GM18502 (cell line): Measurements from ENCODE around the gene ST6GAL1.
"Not testable (repeated sequence)": the region's sequence is repeated elsewhere in the genome, so short reads cannot be mapped to it uniquely, and the experiment has no call there.

Experiments
- ATAC-seq: cut with Tn5 transposase; IDR thresholded peaks from one replicate; pipeline ENCODE4 v1.9.1; 2021; ENCODE audit warnings: mild to moderate bottlenecking; ENCODE audit not compliant: unreplicated experiment, poor library complexity

The ST6GAL1 gene

GRCh38 chr3:187039723-187040414 is 109.5 kb downstream of the ST6GAL1 start:
- peak; percentile 30 for ATAC-seq

- no peak for ATAC-seq
Observed at GRCh38 chr3:187040516-187041361, 110.4 kb downstream of the ST6GAL1 start.

- ATAC-seq: peak; percentile 58
Observed at GRCh38 chr3:187041362-187042307, 111.3 kb downstream of the ST6GAL1 start.

- ATAC-seq: no peak
Observed at GRCh38 chr3:187042346-187042745, 112.0 kb downstream of the ST6GAL1 start.

DNA sequence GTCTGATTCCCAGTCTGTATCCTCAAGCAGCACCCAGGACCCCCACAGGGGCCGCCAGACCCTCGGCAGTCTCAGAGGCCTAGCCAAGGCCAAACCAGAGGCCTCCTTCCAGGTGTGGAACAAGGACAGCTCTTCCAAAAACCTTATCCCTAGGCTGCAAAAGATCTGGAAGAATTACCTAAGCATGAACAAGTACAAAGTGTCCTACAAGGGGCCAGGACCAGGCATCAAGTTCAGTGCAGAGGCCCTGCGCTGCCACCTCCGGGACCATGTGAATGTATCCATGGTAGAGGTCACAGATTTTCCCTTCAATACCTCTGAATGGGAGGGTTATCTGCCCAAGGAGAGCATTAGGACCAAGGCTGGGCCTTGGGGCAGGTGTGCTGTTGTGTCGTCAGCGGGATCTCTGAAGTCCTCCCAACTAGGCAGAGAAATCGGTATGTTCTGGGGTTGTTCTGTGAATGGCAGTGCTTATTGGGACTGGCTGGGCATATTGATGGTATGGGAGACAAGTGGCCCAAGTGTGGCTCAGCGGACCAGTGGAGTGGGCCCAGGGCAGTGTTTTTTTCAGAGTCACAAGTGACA is 112.6 kb downstream of the ST6GAL1 start:
- no peak for ATAC-seq

- peak; percentile 65 for ATAC-seq
Observed at GRCh38 chr3:187044206-187044605, 113.9 kb downstream of the ST6GAL1 start.

DNA sequence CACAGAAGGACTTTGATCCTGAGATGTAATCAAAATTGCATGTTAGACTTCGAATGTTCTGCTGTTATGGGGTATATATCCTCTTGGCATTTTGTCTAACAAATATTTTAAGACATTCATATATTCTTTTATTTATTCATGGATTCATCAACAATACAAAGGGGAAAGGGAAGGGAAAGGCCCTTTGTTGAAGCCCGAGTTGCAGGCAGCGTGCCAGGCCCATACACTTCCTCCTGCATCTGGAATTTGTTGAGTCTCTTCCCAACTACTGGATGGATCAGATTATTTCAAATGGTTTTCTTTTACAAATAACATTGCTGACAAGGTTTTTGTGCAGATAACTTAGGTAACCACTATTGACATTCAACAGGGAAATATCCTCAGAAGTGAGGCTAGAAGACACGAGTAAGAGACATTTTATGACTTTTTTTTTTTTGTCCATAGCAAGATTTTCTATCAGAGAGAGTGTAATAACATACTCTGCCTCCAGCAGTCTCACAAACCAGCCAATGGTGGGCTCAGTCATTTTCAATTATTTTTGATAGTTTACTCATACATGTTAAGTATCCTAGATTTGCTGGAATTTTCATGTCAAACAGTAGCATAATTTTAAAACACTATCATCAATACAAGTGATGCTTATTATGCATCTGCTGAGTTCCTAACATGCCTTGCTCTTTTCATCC is 114.7 kb downstream of the ST6GAL1 start:
- no peak for ATAC-seq

GRCh38 chr3:187046033-187046432 is 115.7 kb downstream of the ST6GAL1 start:
- no peak for ATAC-seq

- ATAC-seq: no peak
Observed at GRCh38 chr3:187049462-187050101, 119.3 kb downstream of the ST6GAL1 start.

- no peak for ATAC-seq
Observed at GRCh38 chr3:187051066-187051465, 120.7 kb downstream of the ST6GAL1 start.

- ATAC-seq: no peak
Observed at GRCh38 chr3:187051724-187052366, 121.5 kb downstream of the ST6GAL1 start.

- not testable (repeated sequence) for ATAC-seq
Observed at GRCh38 chr3:187052427-187052826, 122.1 kb downstream of the ST6GAL1 start.

DNA sequence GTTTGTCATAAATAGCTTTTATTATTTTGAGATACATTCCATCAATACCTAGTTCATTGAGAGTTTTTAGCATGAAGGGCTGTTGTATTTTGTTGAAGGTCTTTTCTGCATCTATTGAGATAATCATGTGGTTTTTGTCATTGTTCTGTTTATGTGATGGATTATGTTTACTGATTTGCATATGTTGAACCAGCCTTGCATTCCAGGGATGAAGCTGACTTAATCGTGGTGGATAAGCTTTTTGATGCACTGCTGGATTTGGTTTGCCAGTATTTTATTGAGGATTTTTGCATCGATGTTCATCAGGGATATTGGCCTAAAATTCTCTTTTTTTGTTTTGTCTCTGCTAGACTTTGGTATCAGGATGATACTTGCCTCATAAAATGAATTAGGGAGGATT is 124.1 kb downstream of the ST6GAL1 start:
- ATAC-seq: not testable (repeated sequence)

DNA sequence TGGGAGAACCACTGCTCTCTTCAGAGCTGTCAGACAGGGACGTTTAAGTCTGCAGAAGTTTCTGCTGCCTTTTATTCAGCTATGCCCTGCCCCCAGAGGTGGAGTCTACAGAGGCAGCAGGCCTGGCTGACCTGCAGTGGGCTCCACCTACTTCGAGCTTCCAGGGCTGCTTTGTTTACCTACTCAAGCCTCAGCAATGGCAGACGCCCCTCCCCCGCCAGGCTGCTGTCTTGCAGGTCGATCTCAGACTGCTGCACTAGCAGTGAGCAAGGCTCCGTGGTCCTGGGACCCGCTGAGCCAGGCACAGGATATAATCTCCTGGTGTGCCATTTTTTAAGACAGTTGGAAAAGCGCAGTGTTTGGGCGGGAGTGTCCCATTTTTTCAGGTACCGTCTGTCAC is 127.5 kb downstream of the ST6GAL1 start:
- ATAC-seq: not testable (repeated sequence)

DNA sequence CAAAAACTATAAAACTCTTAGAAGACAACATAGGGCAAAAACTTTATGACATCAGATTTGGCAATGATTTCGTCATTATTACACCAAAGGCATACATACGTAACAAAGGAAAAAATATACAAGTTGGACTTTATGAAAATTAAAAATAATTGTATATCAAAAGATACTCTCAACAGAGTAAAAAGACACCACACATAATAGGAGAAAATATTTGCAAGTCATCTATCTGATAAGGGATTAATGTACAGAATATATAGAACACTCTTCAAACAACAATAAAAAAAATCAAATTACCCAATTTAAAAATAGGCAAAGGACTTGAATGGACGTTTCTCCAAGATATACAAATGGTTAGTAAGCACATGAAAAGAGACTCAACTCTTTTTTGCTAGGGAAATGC is 131.4 kb downstream of the ST6GAL1 start:
- no peak for ATAC-seq

- no peak for ATAC-seq
Observed at GRCh38 chr3:187062526-187063177, 132.3 kb downstream of the ST6GAL1 start.

- no peak for ATAC-seq
Observed at GRCh38 chr3:187063286-187064121, 133.2 kb downstream of the ST6GAL1 start.
